Effector CD4-positive, alpha-beta T cell (primary cell): ENCODE data around the gene RHOH.

Source experiments
- DNase-seq: peaks from one replicate; pipeline ENCODE4 v3.0.0-alpha.2; 2020

The RHOH gene

GRCh38 chr4:40238008-40238699 lies 41.3 kb downstream of the RHOH start:
- DNase-seq: no peak

- DNase-seq: peak; percentile 77
These were observed 42.1 kb downstream of the RHOH start for GRCh38 chr4:40238700-40239548.

- no peak for DNase-seq
These were observed 43.3 kb downstream of the RHOH start for GRCh38 chr4:40240040-40240653.

- no peak for DNase-seq
These were observed 44.2 kb downstream of the RHOH start for GRCh38 chr4:40241026-40241425.

- DNase-seq: peak; percentile 46
These were observed 45.1 kb downstream of the RHOH start for GRCh38 chr4:40241941-40242340.

- DNase-seq: no peak
These were observed 46.6 kb downstream of the RHOH start for GRCh38 chr4:40243386-40243948.

GRCh38 chr4:40244606-40245005 lies 47.8 kb downstream of the RHOH start:
- DNase-seq: no peak

- no peak for DNase-seq
These were observed 48.7 kb downstream of the RHOH start for GRCh38 chr4:40245550-40245949.

- DNase-seq: no peak
These were observed 49.4 kb downstream of the RHOH start for GRCh38 chr4:40246011-40246900.

GRCh38 chr4:40246938-40247337 lies 50.1 kb downstream of the RHOH start:
- no peak for DNase-seq

- peak; percentile 50 for DNase-seq
These were observed 50.5 kb downstream of the RHOH start for GRCh38 chr4:40247350-40247749.

GRCh38 chr4:40251366-40251765 lies 54.5 kb downstream of the RHOH start:
- DNase-seq: no peak

- DNase-seq: no peak
These were observed 57.1 kb downstream of the RHOH start for GRCh38 chr4:40253906-40254305.

GRCh38 chr4:40254608-40255392 lies 58.0 kb downstream of the RHOH start:
- DNase-seq: no peak

GRCh38 chr4:40255393-40256281 lies 58.8 kb downstream of the RHOH start:
- no peak for DNase-seq

GRCh38 chr4:40256329-40256728 lies 59.5 kb downstream of the RHOH start:
- DNase-seq: no peak

GRCh38 chr4:40256817-40257216 lies 60.0 kb downstream of the RHOH start:
- DNase-seq: no peak

- no peak for DNase-seq
These were observed 61.8 kb downstream of the RHOH start for GRCh38 chr4:40258627-40259026.

GRCh38 chr4:40261231-40262076 lies 64.6 kb downstream of the RHOH start:
- no peak for DNase-seq
